HL-60 (cell line): ENCODE data around the gene CHPF2.

Experiments used
- GABPA ChIP-seq: IDR thresholded peaks from 2 replicates; pipeline ENCODE4 v1.6.1; 2012; ENCODE audit warnings: low read depth
- POLR2AphosphoS5 ChIP-seq: IDR thresholded peaks from 2 replicates; pipeline ENCODE4 v1.6.1; 2012; ENCODE audit warnings: low read depth
- SPI1 ChIP-seq: IDR thresholded peaks from 2 replicates; pipeline ENCODE4 v1.6.1; 2012; ENCODE audit warnings: low read depth, mild to moderate bottlenecking, borderline replicate concordance
- TF ChIP-seq, protein P1 (sequence below): IDR thresholded peaks from one replicate; pipeline ENCODE4 v1.5.1; 2011; ENCODE audit warnings: low read length, control low read depth, inconsistent platforms; ENCODE audit not compliant: insufficient read depth
- TF ChIP-seq, protein P2 (sequence below): IDR thresholded peaks from 2 replicates; pipeline ENCODE4 v1.6.1; 2012; ENCODE audit warnings: low read depth; ENCODE audit not compliant: insufficient replicate concordance

DNA sequence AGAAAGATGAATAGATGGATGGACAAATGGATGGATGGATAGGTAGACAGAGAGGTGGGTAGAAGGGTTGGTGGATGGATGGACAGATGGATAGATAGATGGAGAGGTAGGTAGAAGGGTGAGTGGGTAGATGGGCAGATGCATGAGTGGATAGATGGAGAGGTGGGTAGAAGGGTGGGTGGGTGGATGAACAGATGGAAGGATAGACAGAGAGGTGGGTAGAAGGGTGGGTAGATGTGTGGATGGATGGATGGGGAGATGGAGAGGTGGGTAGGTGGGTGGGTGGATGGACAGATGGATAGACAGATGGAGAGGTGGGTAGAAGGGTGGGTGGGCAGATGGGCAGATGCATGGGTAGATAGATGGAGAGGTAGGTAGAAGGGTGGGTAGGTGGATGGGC lies 34.4 kb upstream of the CHPF2 start:
- TF ChIP-seq POLR2AphosphoS5, result no peak
- TF ChIP-seq, protein P1, sequence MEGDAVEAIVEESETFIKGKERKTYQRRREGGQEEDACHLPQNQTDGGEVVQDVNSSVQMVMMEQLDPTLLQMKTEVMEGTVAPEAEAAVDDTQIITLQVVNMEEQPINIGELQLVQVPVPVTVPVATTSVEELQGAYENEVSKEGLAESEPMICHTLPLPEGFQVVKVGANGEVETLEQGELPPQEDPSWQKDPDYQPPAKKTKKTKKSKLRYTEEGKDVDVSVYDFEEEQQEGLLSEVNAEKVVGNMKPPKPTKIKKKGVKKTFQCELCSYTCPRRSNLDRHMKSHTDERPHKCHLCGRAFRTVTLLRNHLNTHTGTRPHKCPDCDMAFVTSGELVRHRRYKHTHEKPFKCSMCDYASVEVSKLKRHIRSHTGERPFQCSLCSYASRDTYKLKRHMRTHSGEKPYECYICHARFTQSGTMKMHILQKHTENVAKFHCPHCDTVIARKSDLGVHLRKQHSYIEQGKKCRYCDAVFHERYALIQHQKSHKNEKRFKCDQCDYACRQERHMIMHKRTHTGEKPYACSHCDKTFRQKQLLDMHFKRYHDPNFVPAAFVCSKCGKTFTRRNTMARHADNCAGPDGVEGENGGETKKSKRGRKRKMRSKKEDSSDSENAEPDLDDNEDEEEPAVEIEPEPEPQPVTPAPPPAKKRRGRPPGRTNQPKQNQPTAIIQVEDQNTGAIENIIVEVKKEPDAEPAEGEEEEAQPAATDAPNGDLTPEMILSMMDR, result no peak
- TF ChIP-seq, protein P2, sequence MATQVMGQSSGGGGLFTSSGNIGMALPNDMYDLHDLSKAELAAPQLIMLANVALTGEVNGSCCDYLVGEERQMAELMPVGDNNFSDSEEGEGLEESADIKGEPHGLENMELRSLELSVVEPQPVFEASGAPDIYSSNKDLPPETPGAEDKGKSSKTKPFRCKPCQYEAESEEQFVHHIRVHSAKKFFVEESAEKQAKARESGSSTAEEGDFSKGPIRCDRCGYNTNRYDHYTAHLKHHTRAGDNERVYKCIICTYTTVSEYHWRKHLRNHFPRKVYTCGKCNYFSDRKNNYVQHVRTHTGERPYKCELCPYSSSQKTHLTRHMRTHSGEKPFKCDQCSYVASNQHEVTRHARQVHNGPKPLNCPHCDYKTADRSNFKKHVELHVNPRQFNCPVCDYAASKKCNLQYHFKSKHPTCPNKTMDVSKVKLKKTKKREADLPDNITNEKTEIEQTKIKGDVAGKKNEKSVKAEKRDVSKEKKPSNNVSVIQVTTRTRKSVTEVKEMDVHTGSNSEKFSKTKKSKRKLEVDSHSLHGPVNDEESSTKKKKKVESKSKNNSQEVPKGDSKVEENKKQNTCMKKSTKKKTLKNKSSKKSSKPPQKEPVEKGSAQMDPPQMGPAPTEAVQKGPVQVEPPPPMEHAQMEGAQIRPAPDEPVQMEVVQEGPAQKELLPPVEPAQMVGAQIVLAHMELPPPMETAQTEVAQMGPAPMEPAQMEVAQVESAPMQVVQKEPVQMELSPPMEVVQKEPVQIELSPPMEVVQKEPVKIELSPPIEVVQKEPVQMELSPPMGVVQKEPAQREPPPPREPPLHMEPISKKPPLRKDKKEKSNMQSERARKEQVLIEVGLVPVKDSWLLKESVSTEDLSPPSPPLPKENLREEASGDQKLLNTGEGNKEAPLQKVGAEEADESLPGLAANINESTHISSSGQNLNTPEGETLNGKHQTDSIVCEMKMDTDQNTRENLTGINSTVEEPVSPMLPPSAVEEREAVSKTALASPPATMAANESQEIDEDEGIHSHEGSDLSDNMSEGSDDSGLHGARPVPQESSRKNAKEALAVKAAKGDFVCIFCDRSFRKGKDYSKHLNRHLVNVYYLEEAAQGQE, result no peak
- TF ChIP-seq GABPA, result no peak
- no peak for TF ChIP-seq SPI1
